ENCODE measurements around the gene WTAP. TPM values are rescaled to one million over a fixed set of nuclear protein-coding genes. Genes with fewer than 3 reads are reported as not detected.
"Not testable (repeated sequence)": the region's sequence is repeated elsewhere in the genome, so short reads cannot be mapped to it uniquely, and the experiment has no call there.

WTAP gene
- total RNA-seq, 2 experiments from 2014 or later, result 211 to 227 TPM

GRCh38 chr6:159729598-159730331, 2.5 kb downstream of the WTAP start:
- Mint-ChIP-seq H3K4me1 (ENCODE audit: low read depth) (peaks cover 83% of the 10 kb centered on the region), H3K27me3 (peaks cover 9% of the 10 kb centered on the region), H3K27ac (peak overlapping the region; percentile 100), H3K4me3 (peak overlapping the region; percentile 93), H3K36me3 (ENCODE audit: low read depth) (peaks cover 56% of the 10 kb centered on the region), H3K9me3 (no peaks in the 10 kb centered on the region)
- Histone ChIP-seq H3K4me1 (ENCODE audit: insufficient read depth, low read length) (peaks cover 46% of the 10 kb centered on the region), H3K9me3 (ENCODE audit: control insufficient read depth in 1 of 2, insufficient read depth in 1 of 2, low read length in 2 of 2) (no peaks in the 10 kb centered on the region), H3K36me3 (ENCODE audit: insufficient read depth, low read length) (peaks cover 16% of the 10 kb centered on the region), H3K4me3 (ENCODE audit: low read length) (peak overlapping the region; percentile 82), H3K27me3 (ENCODE audit: control insufficient read depth in 1 of 2, insufficient read depth in 2 of 2, low read length in 2 of 2) (no peaks in the 10 kb centered on the region), H3K27ac (ENCODE audit: low read depth in 1 of 2, low read length in 2 of 2) (no peak overlapping the region)
- CTCF ChIA-PET, result interaction anchor here (1.1 to 2.2 kb wide), 2 partner anchors 9 to 39 kb away, joined by 5 to 7 read pairs; no protein-coding TSS in a partner anchor
- POLR2A ChIA-PET, result interaction anchor here (0.5 to 8.3 kb wide), 6 partner anchors 8 to 60 kb away, joined by 3 to 195 read pairs (median 76); partner anchors contain the start of genes ACAT2, MRPL18, SOD2 and TCP1
- DNase-seq, result peak in 2 of 14 experiments; percentile 27 to 28
- TF ChIP-seq, protein P1, sequence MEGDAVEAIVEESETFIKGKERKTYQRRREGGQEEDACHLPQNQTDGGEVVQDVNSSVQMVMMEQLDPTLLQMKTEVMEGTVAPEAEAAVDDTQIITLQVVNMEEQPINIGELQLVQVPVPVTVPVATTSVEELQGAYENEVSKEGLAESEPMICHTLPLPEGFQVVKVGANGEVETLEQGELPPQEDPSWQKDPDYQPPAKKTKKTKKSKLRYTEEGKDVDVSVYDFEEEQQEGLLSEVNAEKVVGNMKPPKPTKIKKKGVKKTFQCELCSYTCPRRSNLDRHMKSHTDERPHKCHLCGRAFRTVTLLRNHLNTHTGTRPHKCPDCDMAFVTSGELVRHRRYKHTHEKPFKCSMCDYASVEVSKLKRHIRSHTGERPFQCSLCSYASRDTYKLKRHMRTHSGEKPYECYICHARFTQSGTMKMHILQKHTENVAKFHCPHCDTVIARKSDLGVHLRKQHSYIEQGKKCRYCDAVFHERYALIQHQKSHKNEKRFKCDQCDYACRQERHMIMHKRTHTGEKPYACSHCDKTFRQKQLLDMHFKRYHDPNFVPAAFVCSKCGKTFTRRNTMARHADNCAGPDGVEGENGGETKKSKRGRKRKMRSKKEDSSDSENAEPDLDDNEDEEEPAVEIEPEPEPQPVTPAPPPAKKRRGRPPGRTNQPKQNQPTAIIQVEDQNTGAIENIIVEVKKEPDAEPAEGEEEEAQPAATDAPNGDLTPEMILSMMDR (IDR thresholded peaks at IDR 0.05), result no peak
- no peak for ATAC-seq (ENCODE audit: poor library complexity)
- intact Hi-C loops (cut with DNase I, micrococcal nuclease), result loop anchor here (2.0 to 10.0 kb wide), 2 partner anchors 15 to 725 kb away; no protein-coding TSS in a partner anchor

DNA sequence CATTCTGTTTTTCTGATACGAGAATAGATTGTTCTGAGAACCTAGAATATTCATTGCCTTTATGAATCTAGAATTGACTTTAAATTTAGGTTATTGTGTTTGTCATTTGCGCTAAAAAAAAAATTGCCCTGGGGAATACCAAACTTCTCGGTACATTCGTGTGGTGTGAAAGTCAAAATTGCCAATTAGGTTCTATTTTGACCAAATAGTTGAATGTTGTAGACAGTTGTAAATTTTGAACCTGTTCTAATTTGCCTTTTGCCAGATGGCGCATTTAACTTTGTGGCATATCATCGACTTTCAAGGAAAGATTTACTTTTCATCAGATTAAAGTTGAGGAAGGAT, 3.0 kb downstream of the WTAP start:
- intact Hi-C loops (cut with DNase I, micrococcal nuclease), result no loop called here
- TF ChIP-seq, protein P1 (IDR thresholded peaks at IDR 0.05), result no peak
- no peak for DNase-seq
- ChIA-PET CTCF (interaction anchor here (2.2 kb wide), 1 partner anchor 10 kb away, joined by 7 read pairs; no protein-coding TSS in a partner anchor), POLR2A (interaction anchor here (6.7 to 8.3 kb wide), 3 partner anchors 30 to 59 kb away, joined by 148 to 195 read pairs (median 176); partner anchors contain the start of genes ACAT2, MRPL18, SOD2 and TCP1)
- Histone ChIP-seq H3K27me3 (ENCODE audit: control insufficient read depth in 1 of 2, insufficient read depth in 2 of 2, low read length in 2 of 2) (no peaks in the 10 kb centered on the region), H3K36me3 (ENCODE audit: insufficient read depth, low read length) (peaks cover 16% of the 10 kb centered on the region), H3K9me3 (ENCODE audit: control insufficient read depth in 1 of 2, insufficient read depth in 1 of 2, low read length in 2 of 2) (no peaks in the 10 kb centered on the region), H3K4me3 (ENCODE audit: low read length) (no peak overlapping the region), H3K27ac (ENCODE audit: low read depth in 1 of 2, low read length in 2 of 2) (no peak overlapping the region), H3K4me1 (ENCODE audit: insufficient read depth, low read length) (peaks cover 46% of the 10 kb centered on the region)
- ATAC-seq (ENCODE audit: poor library complexity), result no peak
- Mint-ChIP-seq H3K9me3 (no peaks in the 10 kb centered on the region), H3K27ac (peak overlapping the region; percentile 57), H3K4me1 (ENCODE audit: low read depth) (peaks cover 85% of the 10 kb centered on the region), H3K4me3 (peak overlapping the region; percentile 67), H3K27me3 (peaks cover 9% of the 10 kb centered on the region), H3K36me3 (ENCODE audit: low read depth) (peaks cover 56% of the 10 kb centered on the region)

DNA sequence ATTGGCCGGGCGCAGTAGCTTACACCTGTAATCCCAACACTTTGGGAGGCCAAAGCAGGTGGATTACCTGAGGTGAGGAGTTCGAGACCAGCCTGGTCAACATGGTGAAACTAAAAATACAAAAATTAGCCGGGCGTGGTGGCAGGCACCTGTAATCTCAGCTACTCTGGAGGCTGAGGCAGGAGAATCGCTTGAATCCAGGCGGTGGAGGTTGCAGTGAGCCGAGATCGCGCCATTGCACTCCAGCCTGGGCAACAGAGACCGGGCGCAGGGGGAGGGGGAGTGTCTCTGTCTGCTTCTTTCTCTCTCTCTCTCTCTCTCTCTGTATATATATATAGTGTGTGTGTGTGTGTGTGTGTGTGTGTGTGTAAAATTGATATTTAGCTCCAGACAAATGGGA, 5.2 kb downstream of the WTAP start:
- H3K27ac ChIP-seq (ENCODE audit: low read depth in 1 of 2, low read length in 2 of 2); H3K27me3 Mint-ChIP-seq; H3K4me3 ChIP-seq (ENCODE audit: low read length); H3K9me3 Mint-ChIP-seq; H3K9me3 ChIP-seq (ENCODE audit: control insufficient read depth in 1 of 2, insufficient read depth in 1 of 2, low read length in 2 of 2); ATAC-seq (ENCODE audit: poor library complexity); intact Hi-C loops (cut with DNase I, micrococcal nuclease); DNase-seq; H3K27me3 ChIP-seq (ENCODE audit: control insufficient read depth in 1 of 2, insufficient read depth in 2 of 2, low read length in 2 of 2): not testable (repeated sequence)
- H3K4me1 ChIP-seq (ENCODE audit: insufficient read depth, low read length), result peaks cover 43% of the 10 kb centered on the region
- H3K36me3 ChIP-seq (ENCODE audit: insufficient read depth, low read length), result peaks cover 28% of the 10 kb centered on the region
- CTCF ChIA-PET, result interaction anchor here (0.6 kb wide), 1 partner anchor 24 kb away, joined by 3 read pairs; no protein-coding TSS in a partner anchor
- H3K36me3 Mint-ChIP-seq (ENCODE audit: low read depth), result peaks cover 52% of the 10 kb centered on the region
- peak overlapping the region; percentile 16 for H3K27ac Mint-ChIP-seq
- peaks cover 89% of the 10 kb centered on the region for H3K4me1 Mint-ChIP-seq (ENCODE audit: low read depth)
- peak overlapping the region; percentile 38 for H3K4me3 Mint-ChIP-seq
- POLR2A ChIA-PET, result interaction anchor here (1.0 to 8.1 kb wide), 4 partner anchors 29 to 237 kb away, joined by 3 to 195 read pairs (median 10); partner anchors contain the start of genes ACAT2, IGF2R and SOD2

GRCh38 chr6:159733395-159733794, 6.1 kb downstream of the WTAP start:
- H3K27me3 ChIP-seq (ENCODE audit: control insufficient read depth in 1 of 2, insufficient read depth in 2 of 2, low read length in 2 of 2); H3K4me3 Mint-ChIP-seq; H3K27me3 Mint-ChIP-seq; intact Hi-C loops (cut with DNase I, micrococcal nuclease); H3K9me3 ChIP-seq (ENCODE audit: control insufficient read depth in 1 of 2, insufficient read depth in 1 of 2, low read length in 2 of 2); DNase-seq; H3K4me3 ChIP-seq (ENCODE audit: low read length); ATAC-seq (ENCODE audit: poor library complexity); CTCF ChIA-PET; H3K9me3 Mint-ChIP-seq; H3K27ac ChIP-seq (ENCODE audit: low read depth in 1 of 2, low read length in 2 of 2): not testable (repeated sequence)
- Mint-ChIP-seq H3K36me3 (ENCODE audit: low read depth) (peaks cover 54% of the 10 kb centered on the region), H3K27ac (peak overlapping the region; percentile 16), H3K4me1 (ENCODE audit: low read depth) (peaks cover 92% of the 10 kb centered on the region)
- POLR2A ChIA-PET, result interaction anchor here (2.0 to 8.1 kb wide), 2 partner anchors 28 to 37 kb away, joined by 17 to 195 read pairs; partner anchors contain the start of genes ACAT2 and SOD2
- peaks cover 43% of the 10 kb centered on the region for H3K4me1 ChIP-seq (ENCODE audit: insufficient read depth, low read length)
- H3K36me3 ChIP-seq (ENCODE audit: insufficient read depth, low read length), result peaks cover 37% of the 10 kb centered on the region

Data from CD4-positive, alpha-beta T cell (primary cell).